ENCODE data around the gene RRP15.

RRP15 gene

GRCh38 chr1:218249338-218250140 lies 35.6 kb upstream of the RRP15 start:
- Histone ChIP-seq H3K4me3 (ENCODE audit: low read length, poor library complexity, severe bottlenecking) (no peak overlapping the region), H3F3A (ENCODE audit: low read depth) (no peaks in the 10 kb centered on the region), H3K36me3 (ENCODE audit: insufficient read depth, low read length) (no peaks in the 10 kb centered on the region), H2AFZ (ENCODE audit: low read length) (no peak overlapping the region), H3K4me1 (ENCODE audit: insufficient read depth, low read length, poor library complexity, severe bottlenecking) (no peaks in the 10 kb centered on the region), H3K27me3 (ENCODE audit: insufficient read depth, low read length, poor library complexity, severe bottlenecking) (no peaks in the 10 kb centered on the region), H3K9ac (ENCODE audit: low read depth, low read length, poor library complexity, severe bottlenecking) (no peak overlapping the region), H4K20me1 (ENCODE audit: insufficient read depth, low read length, poor library complexity, severe bottlenecking) (no peaks in the 10 kb centered on the region), H3K9me2 (replicated peaks; ENCODE audit: low read depth, low read length) (no peaks in the 10 kb centered on the region), H3K79me2 (ENCODE audit: insufficient read depth, low read length) (no peaks in the 10 kb centered on the region), H3K4me2 (ENCODE audit: low read depth, low read length, poor library complexity, severe bottlenecking) (no peak overlapping the region), H3K9me3 (ENCODE audit: insufficient read depth, low read depth, low read length) (no peaks in the 10 kb centered on the region)
- no peak for TF ChIP-seq CTCF (conservative IDR thresholded peaks at IDR 0.05; ENCODE audit: low read length)
- no peak for TF ChIP-seq EZH2phosphoT487 (IDR thresholded peaks at IDR 0.05; ENCODE audit: borderline replicate concordance)

- no peak overlapping the region for H2AFZ ChIP-seq (ENCODE audit: low read length)
- no peaks in the 10 kb centered on the region for H3K27me3 ChIP-seq (ENCODE audit: insufficient read depth, low read length, poor library complexity, severe bottlenecking)
- H3F3A ChIP-seq (ENCODE audit: low read depth): no peaks in the 10 kb centered on the region
- no peaks in the 10 kb centered on the region for H3K79me2 ChIP-seq (ENCODE audit: insufficient read depth, low read length)
- H3K9me3 ChIP-seq (ENCODE audit: insufficient read depth, low read depth, low read length): no peaks in the 10 kb centered on the region
- no peak for TF ChIP-seq EZH2phosphoT487 (IDR thresholded peaks at IDR 0.05; ENCODE audit: borderline replicate concordance)
- TF ChIP-seq CTCF (conservative IDR thresholded peaks at IDR 0.05; ENCODE audit: low read length): no peak
- H3K4me3 ChIP-seq (ENCODE audit: low read length, poor library complexity, severe bottlenecking): no peak overlapping the region
- H3K4me1 ChIP-seq (ENCODE audit: insufficient read depth, low read length, poor library complexity, severe bottlenecking): no peaks in the 10 kb centered on the region
- no peak overlapping the region for H3K4me2 ChIP-seq (ENCODE audit: low read depth, low read length, poor library complexity, severe bottlenecking)
- H4K20me1 ChIP-seq (ENCODE audit: insufficient read depth, low read length, poor library complexity, severe bottlenecking): no peaks in the 10 kb centered on the region
- no peaks in the 10 kb centered on the region for H3K9me2 ChIP-seq (replicated peaks; ENCODE audit: low read depth, low read length)
- H3K9ac ChIP-seq (ENCODE audit: low read depth, low read length, poor library complexity, severe bottlenecking): no peak overlapping the region
- no peaks in the 10 kb centered on the region for H3K36me3 ChIP-seq (ENCODE audit: insufficient read depth, low read length)
These were observed 34.6 kb upstream of the RRP15 start for GRCh38 chr1:218250492-218250891.

- H3K79me2 ChIP-seq (ENCODE audit: insufficient read depth, low read length): no peaks in the 10 kb centered on the region
- no peaks in the 10 kb centered on the region for H4K20me1 ChIP-seq (ENCODE audit: insufficient read depth, low read length, poor library complexity, severe bottlenecking)
- H3K9ac ChIP-seq (ENCODE audit: low read depth, low read length, poor library complexity, severe bottlenecking): no peak overlapping the region
- H3K4me2 ChIP-seq (ENCODE audit: low read depth, low read length, poor library complexity, severe bottlenecking): no peak overlapping the region
- H3K4me3 ChIP-seq (ENCODE audit: low read length, poor library complexity, severe bottlenecking): no peak overlapping the region
- no peaks in the 10 kb centered on the region for H3F3A ChIP-seq (ENCODE audit: low read depth)
- H2AFZ ChIP-seq (ENCODE audit: low read length): no peak overlapping the region
- no peak for TF ChIP-seq CTCF (conservative IDR thresholded peaks at IDR 0.05; ENCODE audit: low read length)
- no peak for TF ChIP-seq EZH2phosphoT487 (IDR thresholded peaks at IDR 0.05; ENCODE audit: borderline replicate concordance)
- H3K36me3 ChIP-seq (ENCODE audit: insufficient read depth, low read length): no peaks in the 10 kb centered on the region
- no peaks in the 10 kb centered on the region for H3K27me3 ChIP-seq (ENCODE audit: insufficient read depth, low read length, poor library complexity, severe bottlenecking)
- no peaks in the 10 kb centered on the region for H3K4me1 ChIP-seq (ENCODE audit: insufficient read depth, low read length, poor library complexity, severe bottlenecking)
- H3K9me2 ChIP-seq (replicated peaks; ENCODE audit: low read depth, low read length): no peaks in the 10 kb centered on the region
- no peaks in the 10 kb centered on the region for H3K9me3 ChIP-seq (ENCODE audit: insufficient read depth, low read depth, low read length)
These were observed 30.7 kb upstream of the RRP15 start for GRCh38 chr1:218254296-218254946.
